GM19238 (cell line): ENCODE measurements around the gene EIPR1.

ENCODE experiments used
- DNase-seq: peaks from one replicate; pipeline ENCODE4 v3.0.0; 2011; ENCODE audit warnings: low spot score; ENCODE audit not compliant: insufficient read length

Gene EIPR1

DNA sequence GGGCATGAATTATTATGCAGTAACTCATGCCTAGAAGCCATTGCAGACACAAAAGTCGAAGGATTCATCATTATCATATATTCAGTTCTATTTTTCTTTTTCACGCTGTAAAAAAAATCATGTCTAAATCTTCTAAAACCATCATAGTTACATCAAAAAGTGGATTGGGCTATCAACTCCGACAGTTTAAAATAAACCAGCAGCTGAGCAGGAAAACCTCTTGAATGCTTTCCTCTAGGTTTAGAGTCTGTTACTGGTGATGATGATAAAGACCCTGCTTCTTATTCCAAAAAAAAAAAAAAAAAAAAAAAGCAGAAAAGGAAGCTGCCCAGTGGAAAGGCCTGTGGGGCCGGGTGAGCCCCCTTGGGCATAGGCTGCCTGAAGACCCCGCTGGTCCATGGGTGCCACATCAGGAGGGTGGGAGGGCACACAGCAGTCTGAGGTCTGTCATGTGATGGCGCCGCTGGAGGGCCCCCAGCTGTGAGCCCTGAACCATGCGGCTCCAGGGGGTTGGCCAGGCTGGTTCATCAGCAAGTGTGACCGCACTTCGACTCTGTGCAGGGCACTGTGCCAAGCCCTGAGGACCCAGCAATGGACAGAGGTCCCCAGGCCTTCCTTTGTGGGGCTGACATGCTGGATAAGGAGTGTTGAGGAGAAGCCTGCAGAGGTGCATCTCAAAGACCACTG is 199.6 kb downstream of the EIPR1 start:
- no peak for DNase-seq

DNA sequence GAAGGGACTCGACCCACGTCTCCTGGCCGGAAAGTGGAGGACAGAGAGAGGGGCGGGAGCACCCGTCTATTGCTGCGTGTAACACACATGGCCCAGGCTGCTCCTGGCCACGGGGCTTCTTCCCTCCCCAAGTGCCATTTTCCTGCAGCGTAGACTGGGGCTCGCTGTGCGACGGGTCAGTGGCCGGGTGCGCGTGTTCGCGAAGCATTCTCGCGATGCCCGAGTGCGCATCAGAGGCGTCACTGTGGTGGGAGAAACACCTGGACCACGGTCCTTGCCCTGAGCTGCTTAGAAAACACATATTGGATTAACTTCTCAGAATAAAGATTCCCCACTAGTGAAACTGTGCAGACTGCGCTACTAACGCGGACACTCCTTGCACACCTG is 200.8 kb downstream of the EIPR1 start:
- no peak for DNase-seq

DNA sequence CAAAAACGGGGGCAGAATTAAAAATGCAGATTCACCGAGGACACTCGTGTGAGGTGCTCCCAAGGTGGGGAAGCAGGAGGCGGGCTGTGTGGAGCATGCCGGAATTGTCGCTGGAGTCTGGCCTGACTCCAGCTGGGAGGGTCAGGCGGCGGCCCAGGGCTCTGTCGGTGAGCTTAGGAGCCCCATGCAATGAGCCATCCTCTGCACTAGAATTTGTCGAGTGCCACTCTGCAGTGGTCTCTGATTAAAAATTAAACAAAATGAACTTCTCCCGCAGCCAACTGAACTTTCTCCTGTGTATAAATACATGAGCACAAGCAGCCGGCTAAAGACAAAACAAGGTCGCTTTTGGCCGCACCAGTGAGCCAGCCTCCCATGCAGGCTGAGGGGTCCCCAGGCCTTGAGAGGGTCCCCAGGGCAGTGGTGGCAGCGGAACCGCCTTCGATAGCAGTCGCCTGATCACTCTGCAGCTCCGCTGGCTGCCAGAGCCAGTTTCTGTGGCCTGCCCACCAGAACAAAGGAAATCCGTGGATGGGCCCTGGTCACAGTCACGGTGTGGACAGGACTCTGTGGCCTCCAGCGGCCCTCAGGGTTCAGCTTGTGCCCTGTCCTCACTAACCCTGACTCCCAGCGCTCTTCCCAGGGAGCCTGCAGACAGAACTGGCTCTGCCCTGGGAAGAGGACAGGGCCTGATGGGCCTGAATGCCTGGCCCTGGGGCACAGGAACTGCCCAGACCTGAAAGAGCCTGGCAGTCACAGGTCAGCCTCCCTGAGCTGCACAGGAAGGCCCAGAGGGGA is 201.3 kb downstream of the EIPR1 start:
- DNase-seq: no peak

- no peak for DNase-seq
These were observed 202.1 kb downstream of the EIPR1 start for GRCh38 chr2:3175568-3175955.

DNA sequence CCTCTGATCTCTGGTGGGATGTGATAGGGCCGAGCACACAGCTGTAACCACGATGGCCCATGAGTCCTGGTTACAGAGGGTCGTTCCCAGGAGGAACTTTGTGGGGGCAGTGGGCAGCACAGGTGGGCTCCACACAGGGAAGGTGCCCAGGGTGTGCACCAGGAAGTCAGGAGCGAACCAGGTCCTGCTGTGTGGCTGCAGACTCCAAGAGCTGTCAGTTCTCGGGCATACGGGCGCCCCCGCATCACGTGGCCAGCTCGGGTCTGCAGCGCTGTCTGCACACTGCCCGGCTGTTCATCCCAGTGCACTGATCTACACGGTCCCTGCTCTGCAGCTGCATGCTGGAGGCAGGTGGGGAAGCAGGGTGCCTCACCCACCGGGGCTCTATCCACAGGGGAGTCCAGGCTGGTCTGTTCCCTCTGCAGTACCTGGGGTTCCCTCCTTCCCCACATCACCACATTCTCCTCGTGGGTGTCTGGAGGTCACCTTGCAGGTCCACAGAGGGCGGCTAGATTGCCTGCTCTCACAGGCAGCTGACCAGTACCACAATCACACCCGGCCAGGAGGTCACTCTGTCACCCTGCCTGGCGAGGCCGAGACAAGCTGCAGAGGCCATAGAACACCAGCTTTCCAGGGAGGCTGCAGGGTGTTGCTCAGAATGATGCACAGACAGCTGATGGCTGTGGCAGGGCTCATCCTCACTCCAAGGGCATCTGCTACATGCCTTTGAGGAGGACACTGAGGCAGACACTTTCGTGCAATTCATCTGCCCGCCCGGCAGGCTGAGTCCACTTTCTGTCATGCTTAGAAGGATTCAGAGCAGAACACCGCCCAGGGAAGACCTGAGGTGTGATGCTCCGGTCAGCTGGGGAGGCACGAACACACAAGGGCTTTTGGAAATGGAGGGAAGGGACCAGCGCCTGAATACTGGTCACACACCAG is 202.7 kb downstream of the EIPR1 start:
- no peak for DNase-seq

GRCh38 chr2:3173031-3173430 is 204.6 kb downstream of the EIPR1 start:
- no peak for DNase-seq

GRCh38 chr2:3172265-3172935 is 205.2 kb downstream of the EIPR1 start:
- no peak for DNase-seq

- no peak for DNase-seq
These were observed 205.9 kb downstream of the EIPR1 start for GRCh38 chr2:3171564-3172264.

DNA sequence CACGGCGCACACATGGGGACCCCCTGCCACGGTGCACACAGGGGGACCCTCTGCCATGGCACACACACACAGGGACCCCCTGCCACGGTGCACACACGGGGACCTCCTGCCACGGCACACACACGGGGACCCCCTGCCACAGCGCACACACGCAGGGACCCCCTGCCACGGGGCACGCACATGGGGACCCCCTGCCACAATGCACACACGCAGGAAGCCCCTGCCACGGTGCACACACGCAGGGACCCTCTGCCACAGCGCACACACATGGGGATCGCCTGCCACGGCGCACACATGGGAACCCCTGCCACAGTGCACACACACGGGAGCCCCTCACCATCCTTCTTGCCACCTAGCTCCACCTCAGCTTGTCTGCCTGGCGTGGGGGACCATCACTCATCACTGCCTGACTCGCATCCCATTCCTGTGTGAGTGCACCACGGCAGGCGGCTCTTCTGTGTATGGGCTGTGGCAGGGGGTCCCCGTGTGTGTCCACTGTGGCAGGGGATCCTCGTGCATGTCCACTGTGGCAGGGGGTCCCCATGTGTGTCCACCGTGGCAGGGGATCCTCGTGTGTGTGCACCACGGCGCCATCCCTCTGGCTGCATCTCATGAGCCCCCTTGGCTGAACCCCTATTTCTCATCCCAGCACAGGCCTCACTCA is 206.7 kb downstream of the EIPR1 start:
- no peak for DNase-seq

- no peak for DNase-seq
These were observed 208.3 kb downstream of the EIPR1 start for GRCh38 chr2:3169106-3169870.

DNA sequence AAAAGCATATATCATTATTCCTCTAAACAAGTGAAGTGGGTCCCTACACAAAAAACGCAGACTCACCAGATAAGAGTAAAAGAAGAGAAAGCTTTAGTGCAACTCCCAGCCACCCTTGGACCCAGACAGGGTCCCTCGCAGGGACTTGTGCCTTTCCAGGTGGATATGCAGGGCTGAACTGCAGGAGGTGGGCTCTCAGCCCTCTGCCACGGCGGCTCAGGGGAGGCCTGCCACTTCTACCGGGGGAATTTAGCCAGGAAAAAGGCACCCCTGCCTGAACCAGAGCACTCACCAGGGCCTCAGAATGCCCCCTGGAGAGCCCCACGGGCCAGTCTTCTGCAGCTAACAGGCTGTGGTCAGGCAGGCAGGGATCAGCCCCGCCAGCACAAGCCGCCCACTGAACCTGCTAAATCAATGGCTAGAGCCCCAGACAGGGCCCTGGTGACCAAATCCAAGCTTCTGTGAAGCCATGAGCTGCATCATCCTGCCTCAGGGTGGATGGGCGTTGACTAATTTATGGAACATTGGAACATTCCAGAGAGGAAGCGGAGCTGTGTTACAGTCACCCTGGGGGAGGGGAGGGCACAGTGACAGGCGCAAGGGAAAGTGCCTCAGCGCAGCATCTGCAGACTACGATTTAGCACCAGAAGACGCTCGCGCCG is 209.3 kb downstream of the EIPR1 start:
- no peak for DNase-seq

GRCh38 chr2:3163401-3163800 is 214.2 kb downstream of the EIPR1 start:
- DNase-seq: no peak

DNA sequence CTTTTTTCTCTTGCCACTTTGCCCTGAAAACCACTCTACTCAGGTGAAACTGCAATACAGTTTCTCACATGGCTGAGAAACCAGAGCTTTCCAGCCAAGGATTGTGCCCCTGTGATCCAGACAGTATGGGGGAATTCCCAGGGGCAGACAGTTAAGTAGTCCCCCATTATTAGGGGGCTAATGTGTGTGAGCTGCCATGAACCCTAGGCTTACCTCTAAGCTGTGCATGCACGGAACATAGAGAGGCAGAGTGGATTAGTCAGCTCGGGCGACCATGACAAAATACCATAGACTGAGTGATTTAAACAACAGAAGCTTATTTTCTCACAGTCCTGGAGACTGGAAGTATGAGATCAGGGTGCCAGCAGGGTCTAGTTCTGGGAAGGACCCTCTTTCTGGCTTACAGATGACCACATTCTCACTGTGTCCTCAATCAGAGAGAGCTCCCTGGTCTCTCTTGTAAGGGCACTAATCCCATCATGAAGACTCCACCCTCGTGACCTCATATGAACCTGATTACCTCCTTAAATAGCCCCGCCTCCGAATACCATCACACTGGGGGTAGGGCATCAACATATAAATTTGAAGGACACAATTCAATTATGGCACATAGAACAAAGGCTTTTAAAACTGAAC is 215.1 kb downstream of the EIPR1 start:
- no peak for DNase-seq

DNA sequence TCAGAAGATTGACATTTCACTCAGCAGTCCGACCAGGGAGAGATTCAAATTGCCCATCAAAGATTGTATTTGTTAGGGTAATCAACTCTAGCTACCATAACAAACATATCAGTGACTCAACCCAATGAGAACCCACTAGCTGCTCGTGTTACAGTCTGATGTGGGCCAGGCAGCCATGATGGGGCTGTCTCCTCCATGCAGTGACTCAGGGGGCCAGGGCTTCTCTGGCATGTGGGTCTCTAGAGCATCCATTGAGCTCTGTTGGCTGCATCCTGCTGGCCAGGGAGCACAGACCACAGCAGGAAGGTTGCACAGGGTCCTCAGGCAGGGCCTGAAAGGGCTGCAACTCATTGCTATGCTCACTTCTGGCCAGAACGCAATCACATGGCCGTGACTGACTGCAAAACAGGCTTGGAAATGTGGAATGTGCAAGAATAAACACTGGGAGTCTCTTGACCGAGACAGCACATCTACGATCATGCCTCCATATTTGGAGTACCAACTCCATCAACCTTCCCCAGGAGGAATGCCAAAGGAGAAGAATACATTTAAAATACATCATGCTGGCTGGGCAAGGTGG is 216.8 kb downstream of the EIPR1 start:
- DNase-seq: no peak

GRCh38 chr2:3159782-3160545 is 217.7 kb downstream of the EIPR1 start:
- no peak for DNase-seq

DNA sequence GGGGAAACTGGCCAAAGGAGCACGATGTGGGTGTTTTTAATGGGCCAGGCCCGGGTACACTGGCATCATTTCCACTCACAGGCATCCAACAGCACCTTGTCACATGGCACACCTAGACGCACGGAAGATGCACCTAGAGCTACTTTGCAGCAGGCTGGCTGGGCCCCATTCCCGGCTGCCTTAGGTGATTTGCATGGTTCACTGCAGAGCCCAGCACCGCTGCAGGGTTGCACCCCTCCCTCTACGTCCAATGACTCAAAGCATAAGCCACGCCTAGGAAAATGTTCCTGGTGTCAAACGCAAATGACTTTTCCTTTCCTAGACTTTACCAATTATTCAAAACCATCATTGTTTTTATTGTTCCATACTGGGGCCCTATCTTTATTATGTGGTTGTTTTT is 222.9 kb downstream of the EIPR1 start:
- DNase-seq: no peak

DNA sequence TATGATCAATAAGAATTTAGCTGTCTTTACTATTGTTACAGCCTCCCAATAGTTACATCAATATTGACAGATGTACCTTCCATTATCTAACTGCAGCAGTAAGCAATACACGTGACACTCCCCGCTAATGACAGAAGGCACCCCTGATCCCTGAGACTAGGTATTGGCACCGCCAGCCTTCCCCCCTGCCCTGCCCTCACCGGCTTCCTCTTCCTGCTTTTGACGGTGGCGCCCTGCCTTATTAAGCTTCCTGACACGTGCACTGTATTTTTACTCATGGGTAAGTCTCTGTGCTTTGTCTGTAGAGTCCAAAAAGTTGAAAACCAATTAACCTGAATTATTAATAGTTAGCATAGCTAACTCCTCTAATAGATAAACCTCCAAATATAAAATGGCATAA is 223.5 kb downstream of the EIPR1 start:
- DNase-seq: no peak
